HEK293T (cell line): ENCODE measurements around the gene MAPRE2.

Experiments used
- FOXA1 ChIP-seq: fragments of 450-650 bp; IDR thresholded peaks from 2 replicates; pipeline ENCODE4 v1.6.1; 2016; ENCODE audit warnings: mild to moderate bottlenecking
- SP1 ChIP-seq: fragments of 450-650 bp; IDR thresholded peaks from 2 replicates; pipeline ENCODE4 v1.6.1; 2017
- TARDBP ChIP-seq: fragments of 450-650 bp; IDR thresholded peaks from 2 replicates; pipeline ENCODE4 v1.6.1; 2016

DNA sequence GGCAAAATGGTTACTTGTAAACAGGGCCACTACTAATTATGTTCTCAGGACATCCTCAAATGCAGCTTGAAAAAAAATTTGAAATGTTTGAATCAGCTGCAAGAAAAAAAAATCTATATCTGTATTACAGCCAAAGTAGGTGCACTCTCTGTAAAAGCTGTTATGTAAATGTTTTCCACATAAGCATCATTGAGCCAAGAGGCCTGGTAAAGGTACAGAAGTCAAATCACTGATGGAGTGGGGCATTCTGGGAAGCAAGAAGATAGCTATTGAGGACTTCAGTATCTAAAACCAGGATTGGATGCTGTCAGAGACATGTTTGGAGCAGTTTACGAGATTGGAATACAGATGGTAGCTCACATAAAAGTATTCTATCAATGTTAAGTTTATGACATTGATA lies 80.3 kb downstream of the MAPRE2 start:
- TF ChIP-seq SP1 (no peak), TARDBP (no peak), FOXA1 (no peak)
